ENCODE results near the gene PCDHB12. TPM values are rescaled to one million over a fixed set of nuclear protein-coding genes. Genes with fewer than 3 reads are reported as not detected.

Gene PCDHB12
- total RNA-seq, 2 donors from 2014 or later: 1.6 to 5.0 TPM

DNA sequence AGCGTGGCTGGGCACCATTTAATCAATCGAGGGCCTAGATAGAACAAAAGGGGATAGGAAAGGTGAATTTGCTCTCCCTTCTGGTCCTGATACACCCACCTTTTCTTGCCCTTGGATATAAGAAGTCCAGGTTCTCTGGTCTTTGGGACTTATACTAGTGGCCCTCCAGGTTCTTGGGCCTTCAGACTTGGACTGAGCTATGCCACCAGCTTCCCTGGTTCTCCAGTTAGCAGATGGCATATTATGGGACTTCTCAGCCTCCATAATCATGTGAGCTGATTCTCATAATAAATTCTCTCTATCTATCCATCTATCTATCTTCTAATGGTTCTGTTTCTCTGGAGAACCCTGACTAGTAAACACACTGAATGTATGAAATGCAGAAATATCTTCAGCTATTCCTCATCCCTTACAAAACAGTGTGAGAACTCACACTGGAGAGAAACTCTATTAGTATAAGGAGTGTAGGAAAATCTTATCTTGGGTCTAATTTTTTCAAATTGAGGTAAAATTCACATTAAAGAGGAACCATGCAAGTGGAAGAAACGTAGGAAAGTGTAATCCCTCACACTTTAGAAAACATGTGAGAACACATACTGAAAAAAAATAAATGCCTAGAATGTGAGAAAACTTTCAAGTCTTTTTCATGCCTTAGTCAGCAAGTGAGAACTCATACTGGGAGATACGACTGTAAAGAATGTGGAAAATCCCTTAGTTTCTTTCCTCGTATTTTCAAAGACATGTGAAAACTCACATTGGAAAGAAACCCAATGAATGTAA lies 52.1 kb downstream of the PCDHB12 start:
- Mint-ChIP-seq H3K36me3 (ENCODE audit: low read depth) (peaks cover 22% of the 10 kb centered on the region), H3K27ac (no peak overlapping the region), H3K4me3 (no peak overlapping the region), H3K27me3 (ENCODE audit: insufficient read depth) (no peaks in the 10 kb centered on the region), H3K9me3 (peaks cover 96% of the 10 kb centered on the region), H3K4me1 (no peaks in the 10 kb centered on the region)
- Histone ChIP-seq H3K4me1 (ENCODE audit: control insufficient read depth, insufficient read depth, low read length) (no peaks in the 10 kb centered on the region), H3K9ac (ENCODE audit: extremely low read depth, low read length, poor library complexity, severe bottlenecking) (no peak overlapping the region), H3K36me3 (ENCODE audit: control insufficient read depth, insufficient read depth, low read length) (no peaks in the 10 kb centered on the region), H3K4me3 (ENCODE audit: low read length) (peak overlapping the region; percentile 65), H3K27ac (ENCODE audit: low read depth, low read length) (no peak overlapping the region), H3K27me3 (ENCODE audit: control insufficient read depth, insufficient read depth, low read length, poor library complexity, severe bottlenecking) (no peaks in the 10 kb centered on the region), H3K9me3 (ENCODE audit: control insufficient read depth, low read length) (peaks cover 90% of the 10 kb centered on the region)
- TF ChIP-seq CTCF (conservative IDR thresholded peaks at IDR 0.05): no peak
- no peak for DNase-seq
- WGBS, 2 experiments (ENCODE audit: insufficient coverage in 1 of 2, insufficient read length in 1 of 2): 52 to 61% methylated on average over 3 to 5 of the region's 5 CpGs

DNA sequence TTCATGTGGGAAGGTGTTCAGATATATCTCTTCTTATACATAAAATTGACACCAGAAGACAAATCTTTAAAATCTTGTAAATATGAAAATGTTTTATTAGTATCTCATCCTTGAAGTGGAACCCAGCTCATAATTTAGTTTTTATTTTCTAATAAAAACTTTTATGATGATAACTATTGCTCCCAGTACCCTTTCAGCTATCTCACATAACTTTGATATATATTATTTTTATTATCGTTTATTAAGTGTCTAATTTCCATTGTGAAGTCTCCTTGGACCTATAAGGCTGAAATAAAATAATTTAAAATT lies 52.7 kb downstream of the PCDHB12 start:
- H3K36me3 Mint-ChIP-seq (ENCODE audit: low read depth): peaks cover 25% of the 10 kb centered on the region
- Histone ChIP-seq H3K9ac (ENCODE audit: extremely low read depth, low read length, poor library complexity, severe bottlenecking) (no peak overlapping the region), H3K36me3 (ENCODE audit: control insufficient read depth, insufficient read depth, low read length) (no peaks in the 10 kb centered on the region), H3K27me3 (ENCODE audit: control insufficient read depth, insufficient read depth, low read length, poor library complexity, severe bottlenecking) (no peaks in the 10 kb centered on the region), H3K4me3 (ENCODE audit: low read length) (peak overlapping the region; percentile 65), H3K4me1 (ENCODE audit: control insufficient read depth, insufficient read depth, low read length) (no peaks in the 10 kb centered on the region), H3K27ac (ENCODE audit: low read depth, low read length) (no peak overlapping the region), H3K9me3 (ENCODE audit: control insufficient read depth, low read length) (peaks cover 90% of the 10 kb centered on the region)
- no peak for TF ChIP-seq CTCF (conservative IDR thresholded peaks at IDR 0.05)
- H3K4me1 Mint-ChIP-seq: no peaks in the 10 kb centered on the region
- DNase-seq: no peak
- no peak overlapping the region for H3K4me3 Mint-ChIP-seq
- H3K27me3 Mint-ChIP-seq (ENCODE audit: insufficient read depth): no peaks in the 10 kb centered on the region
- WGBS, 2 experiments (ENCODE audit: insufficient coverage in 1 of 2, insufficient read length in 1 of 2): no CpG with 5 or more reads among the region's 1 CpG
- H3K27ac Mint-ChIP-seq: no peak overlapping the region
- H3K9me3 Mint-ChIP-seq: peaks cover 96% of the 10 kb centered on the region

Other genes with a start within 250 kb of the PCDHB12 start
- 1 to 10 TPM in 1 of 2 donors, under 1 TPM in 1; 0.49 to 2.4 TPM for gene PCDHAC2, start 242.2 kb upstream of the PCDHB12 start, total RNA-seq
- under 1 TPM in 1 of 2 donors, not detected in 1; 0.04 TPM for gene PCDHB1, start 157.3 kb upstream of the PCDHB12 start, total RNA-seq
- 10 to 100 TPM; 28.4 to 32.1 TPM for gene PCDHB2, start 114.1 kb upstream of the PCDHB12 start, total RNA-seq
- 10 to 100 TPM in 1 of 2 donors, 1 to 10 TPM in 1; 4.3 to 17.7 TPM for gene PCDHB3, start 108.2 kb upstream of the PCDHB12 start, total RNA-seq
- 1 to 10 TPM; 1.7 to 3.3 TPM for gene PCDHB4, start 86.9 kb upstream of the PCDHB12 start, total RNA-seq
- gene PCDHB5, start 73.5 kb upstream of the PCDHB12 start, total RNA-seq: 10 to 100 TPM in 1 of 2 donors, 1 to 10 TPM in 1; 2.4 to 43.5 TPM
- gene PCDHB6, start 58.7 kb upstream of the PCDHB12 start, total RNA-seq: 1 to 10 TPM in 1 of 2 donors, under 1 TPM in 1; 0.66 to 2.0 TPM
- gene PCDHB7, start 36.1 kb upstream of the PCDHB12 start, total RNA-seq: under 1 TPM; 0.42 to 0.75 TPM
- gene PCDHB8, start 30.9 kb upstream of the PCDHB12 start, total RNA-seq: 1 to 10 TPM in 1 of 2 donors, under 1 TPM in 1; 0.71 to 3.6 TPM
- 10 to 100 TPM in 1 of 2 donors, 1 to 10 TPM in 1; 9.7 to 14.8 TPM for gene PCDHB16, start 26.3 kb upstream of the PCDHB12 start, total RNA-seq
- 1 to 10 TPM; 3.2 to 5.1 TPM for gene PCDHB9, start 21.6 kb upstream of the PCDHB12 start, total RNA-seq
- gene PCDHB10, start 16.4 kb upstream of the PCDHB12 start, total RNA-seq: 1 to 10 TPM; 2.9 to 3.5 TPM
- gene PCDHB11, start 9.1 kb upstream of the PCDHB12 start, total RNA-seq: 1 to 10 TPM; 2.6 to 4.7 TPM
- gene PCDHB13, start 5.2 kb downstream of the PCDHB12 start, total RNA-seq: 1 to 10 TPM; 1.8 to 3.3 TPM
- 1 to 10 TPM; 2.6 to 2.8 TPM for gene PCDHB14, start 14.6 kb downstream of the PCDHB12 start, total RNA-seq
- gene PCDHB15, start 36.7 kb downstream of the PCDHB12 start, total RNA-seq: 1 to 10 TPM; 3.7 to 9.8 TPM
- gene SLC25A2, start 95.3 kb downstream of the PCDHB12 start, total RNA-seq: under 1 TPM; 0.55 to 0.68 TPM
- 10 to 100 TPM; 85.4 to 99.0 TPM for gene TAF7, start 112.1 kb downstream of the PCDHB12 start, total RNA-seq
- 1 to 10 TPM in 1 of 2 donors, under 1 TPM in 1; 0.38 to 2.2 TPM for gene PCDHGA1, start 121.8 kb downstream of the PCDHB12 start, total RNA-seq
- gene PCDHGA2, start 130.0 kb downstream of the PCDHB12 start, total RNA-seq: 1 to 10 TPM in 1 of 2 donors, under 1 TPM in 1; 0.09 to 2.0 TPM
- 1 to 10 TPM in 1 of 2 donors, not detected in 1; 4.3 TPM for gene PCDHGA3, start 135.1 kb downstream of the PCDHB12 start, total RNA-seq
- 1 to 10 TPM; 1.4 to 6.6 TPM for gene PCDHGB1, start 141.4 kb downstream of the PCDHB12 start, total RNA-seq
- gene PCDHGA4, start 146.3 kb downstream of the PCDHB12 start, total RNA-seq: 1 to 10 TPM in 1 of 2 donors, under 1 TPM in 1; 0.86 to 5.0 TPM
- gene PCDHGB2, start 151.3 kb downstream of the PCDHB12 start, total RNA-seq: 1 to 10 TPM; 1.6 to 5.2 TPM
- gene PCDHGA5, start 155.4 kb downstream of the PCDHB12 start, total RNA-seq: 1 to 10 TPM in 1 of 2 donors, under 1 TPM in 1; 0.51 to 3.0 TPM
- 1 to 10 TPM in 1 of 2 donors, under 1 TPM in 1; 0.40 to 4.6 TPM for gene PCDHGB3, start 161.5 kb downstream of the PCDHB12 start, total RNA-seq
- gene PCDHGA6, start 165.2 kb downstream of the PCDHB12 start, total RNA-seq: 1 to 10 TPM in 1 of 2 donors, under 1 TPM in 1; 0.55 to 3.8 TPM
- 1 to 10 TPM in 1 of 2 donors, under 1 TPM in 1; 0.40 to 1.9 TPM for gene PCDHGA7, start 174.0 kb downstream of the PCDHB12 start, total RNA-seq
- 10 to 100 TPM; 10.7 to 13.9 TPM for gene PCDHGB4, start 179.0 kb downstream of the PCDHB12 start, total RNA-seq
- gene PCDHGA8, start 183.9 kb downstream of the PCDHB12 start, total RNA-seq: 1 to 10 TPM; 1.1 to 3.0 TPM
- gene PCDHGB5, start 189.2 kb downstream of the PCDHB12 start, total RNA-seq: 10 to 100 TPM in 1 of 2 donors, 1 to 10 TPM in 1; 1.3 to 17.3 TPM
- gene PCDHGA9, start 194.1 kb downstream of the PCDHB12 start, total RNA-seq: 1 to 10 TPM in 1 of 2 donors, under 1 TPM in 1; 0.89 to 7.3 TPM
- 10 to 100 TPM in 1 of 2 donors, 1 to 10 TPM in 1; 8.3 to 10.8 TPM for gene PCDHGB6, start 199.3 kb downstream of the PCDHB12 start, total RNA-seq
- gene PCDHGA10, start 204.3 kb downstream of the PCDHB12 start, total RNA-seq: 10 to 100 TPM in 1 of 2 donors, 1 to 10 TPM in 1; 3.2 to 20.7 TPM
- 10 to 100 TPM; 15.3 to 19.3 TPM for gene PCDHGB7, start 209.0 kb downstream of the PCDHB12 start, total RNA-seq
- gene PCDHGA11, start 212.3 kb downstream of the PCDHB12 start, total RNA-seq: 10 to 100 TPM in 1 of 2 donors, 1 to 10 TPM in 1; 8.5 to 10.6 TPM
- gene PCDHGA12, start 221.8 kb downstream of the PCDHB12 start, total RNA-seq: 1 to 10 TPM; 1.4 to 4.1 TPM